WTC11 (cell line): ENCODE measurements around the gene PLIN4.

Experiments used
- ESRRA ChIP-seq: sonication (generic); formaldehyde crosslinking; IDR thresholded peaks from 2 replicates; pipeline ENCODE4 v1.8.1; 2022; ENCODE audit warnings: mild to moderate bottlenecking, missing genetic modification reagents, borderline replicate concordance
- KAT7 ChIP-seq: sonication (generic); formaldehyde crosslinking; IDR thresholded peaks from 2 replicates; pipeline ENCODE4 v1.8.1; 2023; ENCODE audit warnings: missing genetic modification reagents, mild to moderate bottlenecking, borderline replicate concordance
- TF ChIP-seq, protein P1 (sequence below): sonication (generic); formaldehyde crosslinking; IDR thresholded peaks from 2 replicates; pipeline ENCODE4 v1.8.1; 2023; ENCODE audit warnings: mild to moderate bottlenecking, missing genetic modification reagents, borderline replicate concordance
- TF ChIP-seq, protein P2 (sequence below): fragments of 200-600 bp; IDR thresholded peaks from 2 replicates; pipeline ENCODE4 v1.8.0; 2022; ENCODE audit warnings: antibody characterized with exemption
- TF ChIP-seq, protein P3 (sequence below): sonication (generic); formaldehyde crosslinking; IDR thresholded peaks from 2 replicates; pipeline ENCODE4 v1.8.0; 2022; ENCODE audit warnings: mild to moderate bottlenecking, missing genetic modification reagents

DNA sequence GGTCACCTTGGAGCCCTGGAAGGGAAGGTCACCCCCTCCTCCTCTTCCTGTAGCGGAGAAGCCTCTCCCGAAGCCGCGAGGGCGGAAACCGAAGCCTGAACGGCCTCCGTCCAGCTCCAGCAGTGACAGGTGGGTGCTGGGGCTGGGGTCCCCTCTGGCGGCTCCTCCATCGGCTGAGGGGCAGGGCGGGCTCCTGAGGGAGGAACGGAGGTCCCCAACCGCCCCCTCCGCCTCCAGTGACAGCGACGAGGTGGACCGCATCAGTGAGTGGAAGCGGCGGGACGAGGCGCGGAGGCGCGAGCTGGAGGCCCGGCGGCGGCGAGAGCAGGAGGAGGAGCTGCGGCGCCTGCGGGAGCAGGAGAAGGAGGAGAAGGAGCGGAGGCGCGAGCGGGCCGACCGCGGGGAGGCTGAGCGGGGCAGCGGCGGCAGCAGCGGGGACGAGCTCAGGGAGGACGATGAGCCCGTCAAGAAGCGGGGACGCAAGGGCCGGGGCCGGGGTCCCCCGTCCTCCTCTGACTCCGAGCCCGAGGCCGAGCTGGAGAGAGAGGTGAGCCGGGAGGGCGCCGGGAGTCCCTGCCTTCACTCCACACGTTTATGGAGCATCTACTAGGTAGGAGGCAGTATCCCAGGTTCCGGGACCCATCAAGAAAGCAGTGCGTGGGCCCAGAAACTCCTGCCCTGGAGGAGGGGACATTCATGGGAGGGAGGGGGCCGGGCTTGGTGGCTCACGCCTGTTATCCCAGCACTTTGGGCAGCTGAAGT is 24.2 kb downstream of the PLIN4 start:
- TF ChIP-seq, protein P1, sequence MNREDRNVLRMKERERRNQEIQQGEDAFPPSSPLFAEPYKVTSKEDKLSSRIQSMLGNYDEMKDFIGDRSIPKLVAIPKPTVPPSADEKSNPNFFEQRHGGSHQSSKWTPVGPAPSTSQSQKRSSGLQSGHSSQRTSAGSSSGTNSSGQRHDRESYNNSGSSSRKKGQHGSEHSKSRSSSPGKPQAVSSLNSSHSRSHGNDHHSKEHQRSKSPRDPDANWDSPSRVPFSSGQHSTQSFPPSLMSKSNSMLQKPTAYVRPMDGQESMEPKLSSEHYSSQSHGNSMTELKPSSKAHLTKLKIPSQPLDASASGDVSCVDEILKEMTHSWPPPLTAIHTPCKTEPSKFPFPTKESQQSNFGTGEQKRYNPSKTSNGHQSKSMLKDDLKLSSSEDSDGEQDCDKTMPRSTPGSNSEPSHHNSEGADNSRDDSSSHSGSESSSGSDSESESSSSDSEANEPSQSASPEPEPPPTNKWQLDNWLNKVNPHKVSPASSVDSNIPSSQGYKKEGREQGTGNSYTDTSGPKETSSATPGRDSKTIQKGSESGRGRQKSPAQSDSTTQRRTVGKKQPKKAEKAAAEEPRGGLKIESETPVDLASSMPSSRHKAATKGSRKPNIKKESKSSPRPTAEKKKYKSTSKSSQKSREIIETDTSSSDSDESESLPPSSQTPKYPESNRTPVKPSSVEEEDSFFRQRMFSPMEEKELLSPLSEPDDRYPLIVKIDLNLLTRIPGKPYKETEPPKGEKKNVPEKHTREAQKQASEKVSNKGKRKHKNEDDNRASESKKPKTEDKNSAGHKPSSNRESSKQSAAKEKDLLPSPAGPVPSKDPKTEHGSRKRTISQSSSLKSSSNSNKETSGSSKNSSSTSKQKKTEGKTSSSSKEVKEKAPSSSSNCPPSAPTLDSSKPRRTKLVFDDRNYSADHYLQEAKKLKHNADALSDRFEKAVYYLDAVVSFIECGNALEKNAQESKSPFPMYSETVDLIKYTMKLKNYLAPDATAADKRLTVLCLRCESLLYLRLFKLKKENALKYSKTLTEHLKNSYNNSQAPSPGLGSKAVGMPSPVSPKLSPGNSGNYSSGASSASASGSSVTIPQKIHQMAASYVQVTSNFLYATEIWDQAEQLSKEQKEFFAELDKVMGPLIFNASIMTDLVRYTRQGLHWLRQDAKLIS (CRISPR knock-in tag) = no peak
- TF ChIP-seq KAT7 (CRISPR knock-in tag) = no peak
- TF ChIP-seq, protein P2, sequence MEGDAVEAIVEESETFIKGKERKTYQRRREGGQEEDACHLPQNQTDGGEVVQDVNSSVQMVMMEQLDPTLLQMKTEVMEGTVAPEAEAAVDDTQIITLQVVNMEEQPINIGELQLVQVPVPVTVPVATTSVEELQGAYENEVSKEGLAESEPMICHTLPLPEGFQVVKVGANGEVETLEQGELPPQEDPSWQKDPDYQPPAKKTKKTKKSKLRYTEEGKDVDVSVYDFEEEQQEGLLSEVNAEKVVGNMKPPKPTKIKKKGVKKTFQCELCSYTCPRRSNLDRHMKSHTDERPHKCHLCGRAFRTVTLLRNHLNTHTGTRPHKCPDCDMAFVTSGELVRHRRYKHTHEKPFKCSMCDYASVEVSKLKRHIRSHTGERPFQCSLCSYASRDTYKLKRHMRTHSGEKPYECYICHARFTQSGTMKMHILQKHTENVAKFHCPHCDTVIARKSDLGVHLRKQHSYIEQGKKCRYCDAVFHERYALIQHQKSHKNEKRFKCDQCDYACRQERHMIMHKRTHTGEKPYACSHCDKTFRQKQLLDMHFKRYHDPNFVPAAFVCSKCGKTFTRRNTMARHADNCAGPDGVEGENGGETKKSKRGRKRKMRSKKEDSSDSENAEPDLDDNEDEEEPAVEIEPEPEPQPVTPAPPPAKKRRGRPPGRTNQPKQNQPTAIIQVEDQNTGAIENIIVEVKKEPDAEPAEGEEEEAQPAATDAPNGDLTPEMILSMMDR = no peak
- TF ChIP-seq, protein P3, sequence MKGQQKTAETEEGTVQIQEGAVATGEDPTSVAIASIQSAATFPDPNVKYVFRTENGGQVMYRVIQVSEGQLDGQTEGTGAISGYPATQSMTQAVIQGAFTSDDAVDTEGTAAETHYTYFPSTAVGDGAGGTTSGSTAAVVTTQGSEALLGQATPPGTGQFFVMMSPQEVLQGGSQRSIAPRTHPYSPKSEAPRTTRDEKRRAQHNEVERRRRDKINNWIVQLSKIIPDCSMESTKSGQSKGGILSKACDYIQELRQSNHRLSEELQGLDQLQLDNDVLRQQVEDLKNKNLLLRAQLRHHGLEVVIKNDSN (CRISPR knock-in tag) = no peak
- no peak for TF ChIP-seq ESRRA (CRISPR knock-in tag)
